HG03432 (cell line): ENCODE results near the gene OR51B5.
"Not testable (repeated sequence)": the region's sequence is repeated elsewhere in the genome, so short reads cannot be mapped to it uniquely, and the experiment has no call there.

ENCODE experiments used
- ATAC-seq: cut with Tn5 transposase; IDR thresholded peaks from one replicate; pipeline ENCODE4 v1.9.1; 2021; ENCODE audit warnings: mild to moderate bottlenecking, moderate library complexity; ENCODE audit not compliant: unreplicated experiment

Gene OR51B5

DNA sequence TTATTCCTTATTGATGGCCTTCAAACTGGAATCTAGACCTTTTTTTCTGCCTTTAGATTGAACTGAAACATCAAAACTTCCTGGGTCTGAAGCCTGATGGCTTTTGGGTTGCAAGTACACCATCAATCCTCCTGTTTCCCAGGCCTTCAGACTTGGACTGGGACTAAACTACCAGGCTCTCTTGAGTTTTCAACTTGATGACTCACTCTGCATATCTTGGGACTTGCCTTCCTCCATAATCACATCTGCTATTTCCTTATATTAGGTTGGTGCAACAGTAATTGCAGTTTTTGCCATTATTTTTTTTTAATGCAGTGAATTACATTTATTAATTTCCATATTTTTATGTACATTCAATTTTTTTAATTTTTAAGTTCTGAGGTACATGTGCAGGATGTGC is 7.0 kb downstream of the OR51B5 start:
- no peak for ATAC-seq

DNA sequence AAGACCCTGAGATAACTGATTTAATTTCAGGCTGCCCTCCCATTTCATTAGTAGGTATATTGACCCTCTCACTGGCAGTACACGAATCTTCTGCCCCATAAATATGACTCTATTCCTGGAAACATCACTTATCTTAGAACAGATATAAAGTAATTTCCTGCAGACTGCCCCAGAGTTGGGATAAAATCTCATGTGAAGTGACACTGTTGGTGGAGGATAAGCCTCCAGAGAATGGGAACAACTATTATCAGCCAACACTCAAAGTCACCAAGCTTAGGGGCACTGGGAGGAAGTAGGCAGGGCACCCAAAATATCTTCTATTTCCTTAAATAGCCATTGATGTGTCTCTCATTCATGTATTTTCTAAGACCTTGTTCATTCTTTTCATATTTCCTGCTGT is 8.2 kb downstream of the OR51B5 start:
- ATAC-seq: no peak

DNA sequence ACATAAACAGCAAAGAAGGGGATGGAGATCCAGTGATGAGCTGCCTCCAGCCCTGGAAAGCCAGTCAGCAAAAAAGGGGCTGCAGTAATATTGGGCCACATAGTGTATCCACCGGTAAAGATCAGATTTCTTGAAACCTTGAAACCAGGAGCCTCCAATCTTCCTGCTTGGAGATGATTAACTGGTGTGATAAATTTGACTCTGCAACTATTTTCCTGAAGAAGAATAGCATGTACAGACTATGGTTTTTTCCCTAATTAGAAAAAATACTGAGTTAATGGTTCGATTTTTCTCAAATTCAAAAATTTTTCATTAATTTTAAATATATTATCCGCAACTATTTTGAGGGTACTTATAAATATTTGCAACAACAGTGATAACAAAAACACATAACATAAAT is 19.1 kb downstream of the OR51B5 start, which contains the start of gene OR51B2:
Gene OR51B2 (minus strand): TSS at position 101 of the 400 bp plus-strand sequence. CDS start 0 bp downstream, at position 101.
- no peak for ATAC-seq

GRCh38 chr11:5317292-5317691 is 26.0 kb downstream of the OR51B5 start:
- ATAC-seq: no peak

DNA sequence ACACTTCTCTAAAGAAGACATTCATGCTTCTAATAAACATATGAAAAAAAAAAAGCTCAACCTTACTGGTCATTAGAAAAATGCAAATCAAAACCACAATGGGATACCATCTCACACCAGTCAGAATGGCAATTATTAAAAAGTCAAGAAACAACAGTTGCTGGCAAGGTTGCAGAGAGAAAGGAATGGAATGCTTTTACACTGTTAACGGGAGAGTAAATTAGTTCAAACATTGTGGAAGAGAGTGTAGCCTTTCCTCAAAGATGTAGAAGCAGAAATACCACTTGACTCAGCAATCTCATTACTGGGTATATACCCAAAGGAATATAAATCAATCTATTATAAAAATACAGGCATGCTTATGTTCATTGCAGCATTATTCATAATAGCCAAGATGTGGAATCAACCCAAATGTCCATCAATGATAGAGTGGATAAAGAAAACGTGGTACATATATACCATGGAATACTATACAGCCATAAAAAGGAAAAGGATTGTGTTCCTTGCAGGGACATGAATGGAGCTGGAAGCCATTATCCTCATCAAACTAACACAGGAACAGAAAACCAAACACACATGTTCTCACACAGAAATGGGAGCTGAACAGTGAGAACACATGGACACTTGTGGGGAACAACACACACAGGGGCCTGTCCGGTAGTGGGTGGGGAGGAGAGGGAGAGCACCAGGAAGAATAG is 29.8 kb downstream of the OR51B5 start:
- ATAC-seq: not testable (repeated sequence)

DNA sequence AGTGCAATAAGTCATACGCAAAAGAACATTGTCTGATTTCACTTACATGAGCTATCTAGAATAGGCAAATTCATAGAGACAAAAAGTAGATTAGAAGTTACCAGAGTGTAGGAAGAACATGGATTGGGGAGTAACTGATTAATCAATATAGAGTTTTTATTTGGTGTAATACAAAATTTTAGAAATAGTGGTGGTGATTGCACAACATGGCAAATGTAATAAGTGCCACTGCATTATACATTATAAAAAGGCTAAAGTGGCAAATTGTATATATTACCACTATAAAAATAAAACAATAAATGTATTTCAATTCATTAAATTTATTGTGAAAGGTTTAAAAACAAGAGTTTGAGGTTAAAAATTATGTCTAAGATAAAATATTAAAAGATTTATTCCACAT is 32.9 kb downstream of the OR51B5 start:
- no peak for ATAC-seq

GRCh38 chr11:5307256-5308019 is 35.9 kb downstream of the OR51B5 start:
- no peak for ATAC-seq

- no peak for ATAC-seq
These were observed 39.3 kb downstream of the OR51B5 start for GRCh38 chr11:5304046-5304445.

DNA sequence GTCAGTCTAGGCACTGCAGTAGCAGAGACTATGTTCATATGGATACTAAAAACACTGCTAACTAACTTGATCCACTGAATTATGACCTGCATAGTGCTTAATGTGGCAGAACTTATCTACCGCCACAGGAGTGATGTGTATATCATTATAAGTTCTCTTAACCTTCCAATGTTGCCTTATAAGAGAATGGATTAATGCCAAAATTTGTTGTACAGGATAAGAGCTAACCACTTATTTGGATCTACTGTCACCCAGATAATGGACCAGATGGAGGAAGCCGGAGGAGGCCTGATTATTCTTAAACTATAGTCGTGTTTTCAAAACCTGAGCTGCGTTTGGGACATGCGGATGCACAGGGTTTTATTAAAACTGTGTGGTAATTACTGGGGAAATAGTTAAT is 39.7 kb downstream of the OR51B5 start:
- ATAC-seq: no peak

- ATAC-seq: no peak
These were observed 41.5 kb downstream of the OR51B5 start, which contains the start of gene OR51B4 for GRCh38 chr11:5301846-5302245. TSS of gene OR51B4 (minus strand) at chr11:5301946. CDS start at chr11:5301946, 0 bp downstream.

DNA sequence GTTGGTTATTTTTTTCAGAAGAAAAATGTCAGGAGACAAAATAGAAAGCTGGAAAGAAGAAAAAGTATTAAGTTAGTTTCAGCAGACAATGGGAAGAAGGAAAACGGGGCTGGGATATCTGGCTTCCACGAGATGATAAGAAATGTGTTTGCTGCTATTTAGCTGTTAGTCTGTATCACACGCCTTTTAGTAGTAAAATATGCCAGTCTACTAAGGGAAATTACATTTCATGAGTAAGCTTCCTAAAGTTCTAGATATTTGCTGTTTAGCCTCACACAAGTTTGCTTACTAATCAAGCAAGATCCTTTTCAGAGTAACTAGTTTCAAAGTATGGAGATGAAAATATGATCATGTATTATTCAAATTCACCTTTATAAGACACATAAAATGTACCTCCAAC is 43.1 kb downstream of the OR51B5 start:
- ATAC-seq: no peak

DNA sequence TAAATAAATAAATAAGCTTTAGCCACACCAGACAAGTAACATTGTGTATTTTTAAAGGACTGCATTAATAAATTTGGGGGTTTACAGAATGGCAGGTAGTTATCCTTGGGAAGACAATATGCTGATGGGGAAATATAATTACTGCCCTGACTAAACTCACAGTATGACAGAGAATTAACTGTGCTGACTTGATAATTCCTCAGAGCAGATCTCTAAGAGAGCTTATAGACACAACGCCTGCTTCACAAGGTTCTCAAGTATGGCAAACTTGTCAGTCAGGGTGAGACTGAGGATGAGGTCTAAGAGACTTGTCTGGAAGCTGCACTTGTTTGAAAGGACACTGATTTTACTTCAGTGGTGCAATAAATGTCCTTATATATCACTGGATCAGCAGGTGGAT is 44.9 kb downstream of the OR51B5 start:
- no peak for ATAC-seq

DNA sequence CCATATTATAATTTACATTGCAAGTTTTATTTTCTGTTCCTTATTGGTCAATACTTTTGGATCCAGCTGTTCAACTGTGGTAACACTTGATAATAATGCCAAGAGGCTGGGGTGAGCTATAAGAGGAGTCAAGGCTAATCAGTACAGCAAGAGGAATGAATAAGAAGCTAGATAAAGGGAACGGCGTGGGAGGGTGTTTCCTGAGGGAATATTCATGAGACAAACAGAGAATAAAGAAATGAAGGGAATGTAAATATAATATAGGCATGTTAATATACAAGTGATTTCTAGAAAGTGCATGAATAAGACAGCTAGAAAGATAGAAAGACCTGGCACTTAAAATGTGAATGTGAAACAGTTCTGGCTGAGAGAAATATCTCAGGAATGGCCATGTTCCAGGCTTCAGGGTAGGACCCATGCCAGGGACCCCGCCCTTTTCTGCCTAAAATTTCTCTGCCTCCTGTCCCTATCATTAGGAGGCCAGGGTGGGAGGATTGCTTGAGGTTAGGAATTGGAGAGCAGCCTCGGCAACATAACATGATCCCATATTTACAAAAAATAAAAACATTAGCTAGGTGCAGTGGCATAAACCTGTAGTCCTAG is 45.5 kb downstream of the OR51B5 start:
- ATAC-seq: no peak

- not testable (repeated sequence) for ATAC-seq
These were observed 48.9 kb downstream of the OR51B5 start for GRCh38 chr11:5294342-5294995.

DNA sequence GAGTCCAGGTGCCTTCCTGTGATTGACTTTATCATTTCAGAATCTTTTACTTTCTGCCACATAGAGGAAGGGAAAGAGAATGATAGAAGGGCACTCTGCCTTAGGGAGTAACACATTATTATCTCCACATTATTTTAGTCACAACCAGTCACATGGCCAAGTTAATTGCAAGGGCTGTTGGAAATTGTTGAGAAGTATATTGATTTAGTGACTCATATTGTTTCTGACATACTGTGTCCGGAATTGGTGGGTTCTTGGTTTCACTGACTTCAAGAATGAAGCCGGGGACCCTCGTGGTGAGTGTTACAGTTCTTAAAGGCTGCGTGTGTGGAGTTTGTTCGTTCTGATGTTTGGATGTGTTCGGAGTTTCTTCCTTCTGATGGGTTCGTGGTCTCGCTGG is 50.3 kb downstream of the OR51B5 start:
- no peak for ATAC-seq
